RCC 7860 (cell line): ENCODE results near the gene GNAO1.

ENCODE experiments used
- DNase-seq: peaks from one replicate; pipeline ENCODE4 v3.0.0-alpha.2; 2015; ENCODE audit warnings: low spot score
- FAIRE-seq: peaks from 2 replicates; lab custom pipeline; 2012; peaks lifted over from hg19 to GRCh38; lab: Jason Lieb, UNC

The GNAO1 gene

DNA sequence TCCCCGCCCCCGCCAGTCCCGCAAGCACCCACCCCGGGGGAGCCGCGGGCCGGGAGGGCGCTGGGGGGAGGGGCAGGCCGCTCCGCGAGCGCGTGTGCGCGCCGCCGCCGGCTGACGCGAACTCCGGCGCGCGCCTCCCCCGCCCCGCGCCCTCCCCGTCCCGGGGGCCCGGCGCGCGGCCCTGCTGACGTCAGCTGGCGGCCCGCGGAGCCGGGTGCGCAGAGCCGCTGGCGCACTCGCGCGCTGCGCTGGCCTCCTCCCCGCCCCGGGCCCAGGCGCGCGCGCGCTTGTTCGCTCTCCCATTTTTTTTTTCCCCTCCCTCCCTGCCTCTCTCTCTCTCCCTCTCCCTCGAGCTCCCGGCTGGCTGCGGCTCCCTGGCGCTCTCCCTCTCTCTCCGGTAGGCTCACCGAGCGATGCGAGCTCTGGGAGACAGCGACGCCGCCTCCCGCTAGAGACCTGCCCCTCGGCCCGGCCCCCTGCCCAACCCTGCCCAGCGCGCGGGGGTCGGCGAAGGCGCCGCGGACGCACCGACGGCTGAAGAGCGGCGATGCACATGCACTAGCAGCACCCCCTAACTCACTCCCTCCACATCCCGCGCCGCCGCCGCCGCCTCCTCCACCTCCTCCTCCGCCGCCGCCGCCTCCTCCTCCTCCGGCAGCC lies at the start of gene GNAO1:
Gene GNAO1 (plus strand): TSS at position 334 of the 660 bp plus-strand sequence. CDS start 747 bp downstream, outside the sequence.
- FAIRE-seq: no peak
- no peak for DNase-seq

DNA sequence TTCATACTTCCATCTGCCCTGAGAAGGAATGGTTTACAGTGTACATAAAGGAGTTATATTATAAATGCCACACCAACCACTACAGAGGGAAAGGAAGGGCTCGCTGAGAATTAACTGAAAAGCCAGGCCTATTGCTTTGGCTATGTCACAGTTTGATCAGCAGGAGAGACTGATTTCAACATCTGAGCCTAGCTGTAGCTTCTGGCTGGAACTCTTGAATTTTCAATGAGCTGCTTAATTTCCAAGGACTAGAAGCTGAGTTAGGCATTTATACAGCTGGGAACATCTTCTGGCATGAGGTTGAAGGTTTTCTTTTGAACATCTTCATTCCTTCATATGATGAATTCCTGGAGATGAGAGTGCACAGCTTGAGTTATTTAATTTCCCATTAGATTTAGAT lies 47.6 kb upstream of the GNAO1 start:
- FAIRE-seq (no peak), DNase-seq (no peak)

- DNase-seq (no peak), FAIRE-seq (no peak)
These were observed 45.9 kb upstream of the GNAO1 start for GRCh38 chr16:56145369-56145768.

- FAIRE-seq (no peak), DNase-seq (no peak)
These were observed 39.7 kb upstream of the GNAO1 start for GRCh38 chr16:56151621-56152020.

- FAIRE-seq: no peak
- DNase-seq: no peak
These were observed 29.6 kb upstream of the GNAO1 start for GRCh38 chr16:56161658-56162057.

- no peak for FAIRE-seq
- DNase-seq: no peak
These were observed 28.2 kb upstream of the GNAO1 start for GRCh38 chr16:56163089-56163488.

GRCh38 chr16:56163938-56164337 lies 27.4 kb upstream of the GNAO1 start:
- no peak for FAIRE-seq
- no peak for DNase-seq

DNA sequence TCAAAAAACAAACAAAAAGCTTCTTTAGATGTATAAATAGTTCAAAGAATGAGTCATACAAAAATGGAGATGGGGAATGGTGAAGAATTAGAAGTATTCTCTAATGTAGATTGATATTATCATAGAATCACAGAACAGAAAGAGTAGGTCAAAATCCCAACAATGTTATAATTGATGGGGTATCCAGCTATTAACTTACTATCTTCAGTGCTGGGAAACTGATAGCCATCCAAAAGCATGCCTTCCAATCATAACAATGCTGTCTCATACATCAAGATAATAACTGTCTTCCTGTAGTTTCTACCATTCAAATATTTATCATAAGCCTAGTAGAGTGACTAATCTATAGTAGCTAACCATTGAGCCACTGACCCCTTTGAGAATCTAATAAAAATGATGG lies 26.7 kb upstream of the GNAO1 start:
- DNase-seq (no peak), FAIRE-seq (no peak)

DNA sequence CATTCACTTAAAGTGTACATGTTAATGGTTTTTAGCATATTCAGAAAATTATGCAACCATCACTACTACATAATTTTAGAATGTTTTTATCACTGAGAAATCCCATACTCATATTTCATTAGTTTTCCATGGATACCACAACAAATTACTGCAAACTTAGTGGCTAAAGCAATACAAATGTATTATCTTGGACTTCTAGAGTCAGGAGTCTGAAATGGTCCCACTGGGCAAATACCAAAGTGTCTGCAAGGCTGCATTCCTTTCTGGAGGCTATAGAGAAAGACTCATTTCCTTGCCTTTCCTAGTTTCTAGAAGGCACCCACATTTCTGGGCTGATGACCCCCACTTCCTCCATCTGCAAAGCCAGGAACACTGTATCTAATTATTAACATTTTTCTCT lies 16.9 kb upstream of the GNAO1 start:
- no peak for FAIRE-seq

GRCh38 chr16:56181401-56181800 lies 9.9 kb upstream of the GNAO1 start:
- FAIRE-seq: no peak
- DNase-seq: no peak

More for the DNA sequence above, 16.9 kb upstream of the GNAO1 start:
- DNase-seq: no peak

DNA sequence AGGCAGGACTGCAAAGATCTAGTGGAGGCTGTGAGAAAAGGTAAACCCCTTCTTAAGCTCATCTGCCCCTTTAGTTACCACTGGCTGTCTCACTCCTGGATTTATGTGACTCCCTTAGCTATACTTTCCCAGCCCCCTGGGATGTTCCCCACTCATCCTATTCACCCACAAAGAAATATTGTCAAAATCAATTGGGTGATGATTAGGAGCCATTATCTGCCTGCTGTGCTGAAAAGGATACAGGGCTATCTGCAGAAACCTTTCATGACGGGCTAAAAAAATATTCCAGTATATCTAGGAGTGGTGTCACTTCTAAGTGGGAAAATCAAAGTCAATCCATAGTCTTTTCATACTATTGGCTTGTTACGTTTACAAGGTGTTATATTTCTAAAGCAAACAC lies 8.0 kb upstream of the GNAO1 start:
- DNase-seq (no peak), FAIRE-seq (no peak)

GRCh38 chr16:56190048-56190676 lies 1.1 kb upstream of the GNAO1 start:
- no peak for DNase-seq
- FAIRE-seq: no peak

GRCh38 chr16:56190677-56191155 lies 573 bp upstream of the GNAO1 start:
- FAIRE-seq (no peak), DNase-seq (no peak)

- no peak for FAIRE-seq
- no peak for DNase-seq
These were observed 746 bp downstream of the GNAO1 start for GRCh38 chr16:56191835-56192634.

DNA sequence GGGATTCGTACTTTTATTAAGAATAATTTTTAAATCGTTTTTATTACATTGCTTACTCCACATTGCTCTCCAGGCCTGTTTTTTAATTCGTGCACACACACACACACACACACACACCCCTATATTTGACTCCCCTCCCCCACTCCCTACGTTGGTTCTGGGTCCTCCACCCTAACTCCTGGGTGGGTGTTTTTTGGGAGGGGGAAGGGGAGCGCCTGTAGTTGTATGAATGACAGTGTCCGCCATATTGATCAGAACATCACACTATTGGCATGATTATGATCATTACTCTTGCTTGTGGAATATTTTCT lies 1.3 kb downstream of the GNAO1 start:
- no peak for DNase-seq
- FAIRE-seq: no peak

DNA sequence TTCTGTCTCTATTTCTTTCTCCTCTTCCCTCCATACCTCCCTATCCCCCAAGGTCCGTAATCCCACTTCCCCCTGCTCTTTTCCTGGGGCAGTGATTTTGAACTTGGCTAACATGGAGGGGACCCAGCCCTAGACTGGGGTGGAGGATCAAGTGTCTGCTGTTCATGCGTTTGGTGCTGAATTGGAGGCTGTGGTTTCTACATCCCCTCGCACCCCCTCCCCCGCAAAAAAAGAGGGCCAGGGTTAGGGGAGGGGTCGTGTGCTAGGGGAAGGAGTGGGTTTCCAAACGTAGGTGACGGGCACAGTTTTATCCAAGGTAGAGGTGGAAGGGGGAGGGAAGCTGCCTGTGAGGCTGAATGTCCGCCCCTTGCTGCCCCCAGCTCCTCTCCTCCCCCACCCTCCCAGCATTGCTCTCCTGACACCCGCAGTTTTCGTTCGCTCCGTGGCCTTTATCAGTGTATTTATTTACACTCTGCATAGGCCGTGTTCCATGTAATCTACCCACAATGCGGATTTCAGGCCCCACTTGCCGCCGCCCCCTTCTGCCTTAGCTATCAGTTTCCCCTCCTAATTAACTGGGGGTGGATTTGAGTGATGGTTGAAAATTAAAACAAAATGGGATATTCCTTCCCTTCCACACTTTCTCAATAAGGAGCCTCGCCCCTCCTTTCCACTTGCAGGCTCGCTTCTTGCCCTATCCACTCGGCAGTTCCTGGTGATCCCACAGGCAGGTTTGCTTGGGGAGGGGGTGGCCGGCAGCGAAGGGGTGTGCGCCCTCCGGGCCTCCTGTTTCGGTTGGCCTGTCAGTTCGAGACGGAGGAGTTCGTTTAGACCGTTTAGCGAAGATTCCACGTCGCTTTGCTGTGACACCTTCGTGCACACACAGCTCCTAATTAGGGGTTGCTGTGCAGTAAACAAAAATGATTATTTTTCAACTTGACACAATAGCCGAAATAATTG lies 2.0 kb downstream of the GNAO1 start:
- no peak for DNase-seq
- FAIRE-seq: no peak

DNA sequence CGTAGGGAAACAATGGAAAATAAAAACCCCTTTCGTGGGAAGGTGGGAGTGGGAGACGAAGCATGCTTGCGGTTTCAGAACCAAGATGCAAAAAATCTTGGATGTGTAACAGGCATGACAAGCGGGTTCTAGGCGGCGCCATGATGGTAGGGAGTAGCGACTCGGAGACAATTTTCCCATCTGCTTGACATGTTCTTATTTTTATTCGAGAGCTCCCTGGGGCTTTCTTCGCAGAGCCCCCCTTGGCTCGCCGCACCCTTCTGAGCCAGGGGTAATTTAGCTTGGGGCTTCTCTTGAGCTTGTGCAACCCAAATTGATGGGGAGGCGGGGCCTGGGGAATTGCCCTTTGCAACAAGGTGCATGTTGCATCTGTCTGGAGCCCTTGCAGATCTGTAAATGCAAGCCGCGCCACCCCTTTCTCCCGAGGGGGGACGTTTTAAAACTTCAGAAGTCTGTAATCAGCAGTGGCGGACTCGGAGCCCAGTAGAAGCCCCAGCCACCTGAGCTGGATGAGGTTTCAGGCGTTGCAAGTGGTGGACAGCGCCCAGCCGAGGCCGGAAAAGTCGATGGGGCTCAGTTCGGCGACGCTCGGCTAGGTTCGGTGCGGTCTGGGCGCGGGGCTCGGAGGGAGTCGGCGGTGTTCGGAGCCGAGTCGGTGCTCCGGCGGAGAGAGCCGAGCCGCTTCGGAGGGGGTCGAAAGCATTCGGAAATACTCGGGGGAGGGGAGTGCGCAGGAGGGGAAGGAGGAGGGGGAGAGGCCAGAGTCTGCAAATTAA lies 2.9 kb downstream of the GNAO1 start:
- DNase-seq (no peak), FAIRE-seq (no peak)

DNA sequence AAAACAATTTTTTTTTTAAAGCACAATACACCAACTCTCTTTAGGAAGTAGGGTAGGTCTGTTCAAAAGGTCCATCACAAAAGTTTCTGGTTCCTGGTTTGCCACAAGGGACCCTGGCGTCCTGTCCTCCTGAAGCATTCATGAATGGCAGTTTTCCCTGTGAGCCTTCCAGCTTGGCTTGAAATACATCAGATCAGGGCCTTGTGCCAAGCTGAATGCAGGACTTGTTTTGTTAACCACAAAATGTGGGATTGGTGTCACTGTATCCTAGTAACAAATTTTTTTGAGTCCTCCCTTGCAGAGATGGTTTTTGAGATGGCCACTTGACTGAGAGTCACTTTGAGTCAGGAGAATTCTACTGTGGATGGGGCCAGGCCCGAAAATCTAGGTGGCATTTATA lies 3.9 kb downstream of the GNAO1 start:
- DNase-seq: no peak
- FAIRE-seq: no peak

DNA sequence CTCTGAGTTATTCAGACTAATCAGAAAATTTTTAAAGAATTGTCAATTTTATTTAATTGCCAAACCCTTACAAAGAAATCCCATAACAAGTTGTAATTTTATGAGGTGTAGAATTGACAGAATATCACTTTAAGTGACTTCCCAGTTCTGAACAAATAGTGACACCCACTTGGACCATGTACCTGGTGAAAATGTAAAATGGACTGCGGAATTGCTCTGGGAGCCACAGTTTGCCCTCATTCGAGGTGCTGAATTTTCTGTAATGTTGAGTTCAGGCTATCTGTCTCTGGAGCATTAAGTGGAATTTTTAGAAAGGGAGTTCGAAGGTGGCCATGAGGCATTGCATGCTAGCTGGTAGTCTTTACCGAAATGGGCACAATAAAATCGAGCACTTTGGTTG lies 5.1 kb downstream of the GNAO1 start:
- FAIRE-seq: no peak
- DNase-seq: no peak
